NCI-H82 treated with DMSO at 0.1 percent for 48 hours (cell line): ENCODE results near the gene IMPACT.

Source experiments
- DNase-seq: peaks from one replicate; lab custom pipeline; 2025; ENCODE audit not compliant: unreplicated experiment; lab: John Stamatoyannopoulos, UW

Gene IMPACT

DNA sequence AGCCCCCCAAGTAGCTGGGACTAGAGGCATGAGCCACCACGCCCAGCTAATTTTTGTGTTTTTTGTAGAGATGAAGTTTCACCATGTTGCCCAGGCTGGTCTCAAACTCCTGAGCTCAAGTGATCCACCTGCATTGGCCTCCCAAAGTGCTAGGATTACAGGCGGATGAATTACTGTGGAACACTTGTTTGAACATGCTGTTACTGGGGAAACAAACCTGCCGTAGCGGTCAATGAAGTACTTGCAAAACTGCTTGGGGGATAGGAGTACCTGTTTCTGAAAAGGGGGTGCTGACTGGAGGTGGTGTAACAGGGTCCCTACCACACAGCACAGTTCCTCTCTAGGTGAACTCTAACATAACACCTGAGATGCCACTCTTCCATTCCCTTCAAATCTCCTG is 5.9 kb upstream of the IMPACT start:
- DNase-seq, result no peak

DNA sequence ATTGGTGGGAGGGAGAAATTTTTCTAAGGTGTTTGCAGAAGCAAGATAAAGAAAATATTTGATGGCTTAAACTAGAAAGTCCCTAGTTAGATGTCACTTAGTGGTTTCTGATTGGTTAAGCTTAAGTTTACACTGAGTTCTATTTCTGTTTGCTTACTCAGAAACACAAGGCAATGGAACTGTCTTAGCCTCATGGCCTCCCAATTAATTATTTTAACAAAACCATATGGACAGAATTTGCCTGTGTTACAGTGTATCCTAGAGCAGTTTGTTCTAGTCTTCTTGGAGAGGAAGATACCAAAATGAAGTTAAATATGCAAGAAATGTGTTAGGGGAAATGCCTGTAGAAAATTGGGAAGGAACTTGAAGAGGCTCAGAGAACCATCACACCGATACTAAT is 4.6 kb upstream of the IMPACT start:
- no peak for DNase-seq

DNA sequence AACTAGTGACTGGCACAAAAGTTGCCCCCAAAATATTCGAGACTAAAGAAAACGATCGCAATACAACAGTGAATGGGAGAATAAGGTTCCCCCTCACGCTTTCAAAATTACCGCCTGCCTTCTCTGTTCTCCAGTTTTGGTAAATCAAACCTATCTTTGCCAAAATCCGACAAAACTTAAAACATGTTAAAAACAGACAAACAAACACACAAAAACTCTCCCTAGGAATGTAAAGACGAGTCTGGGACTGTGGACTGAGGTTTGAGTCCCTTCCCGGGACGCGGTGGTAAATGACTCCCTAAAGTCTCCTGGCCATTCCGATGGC is 435 bp upstream of the IMPACT start:
- no peak for DNase-seq

DNA sequence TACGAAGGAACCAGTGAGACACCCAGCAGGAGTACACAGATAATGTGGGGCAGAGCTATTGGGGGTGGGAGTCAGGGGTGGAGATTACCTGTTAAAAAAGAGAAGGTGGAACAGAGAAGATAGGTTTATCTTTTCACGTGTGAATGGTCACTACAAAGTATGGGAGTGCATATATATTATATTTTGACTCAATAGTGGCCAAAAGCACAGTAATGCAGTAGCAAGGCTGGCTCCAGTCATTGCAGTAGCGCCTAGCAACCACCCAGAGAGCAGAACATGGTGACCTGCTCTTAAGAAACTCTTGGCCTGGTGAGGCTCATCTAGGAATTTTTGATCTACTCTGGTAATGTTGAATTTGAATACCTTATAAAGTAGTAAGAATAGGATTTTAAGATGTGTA is 1.0 kb downstream of the IMPACT start:
- no peak for DNase-seq

DNA sequence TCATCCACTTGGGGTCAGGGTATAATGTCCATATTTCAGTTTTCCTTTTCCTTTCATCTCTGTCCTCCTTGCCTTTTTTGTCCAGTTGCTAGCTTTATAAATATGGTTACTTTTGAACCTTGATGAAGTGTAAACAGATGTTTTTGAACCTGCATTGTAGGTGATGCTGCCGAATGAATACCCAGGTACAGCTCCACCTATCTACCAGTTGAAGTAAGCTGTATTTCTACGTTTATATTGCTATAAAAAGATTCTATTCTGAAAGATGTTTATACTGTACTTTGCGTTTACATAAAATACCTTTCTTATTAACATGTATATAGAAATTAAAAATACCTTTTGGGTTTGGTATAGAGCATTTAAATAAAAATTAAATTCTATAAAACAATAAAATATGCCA is 2.2 kb downstream of the IMPACT start:
- no peak for DNase-seq

DNA sequence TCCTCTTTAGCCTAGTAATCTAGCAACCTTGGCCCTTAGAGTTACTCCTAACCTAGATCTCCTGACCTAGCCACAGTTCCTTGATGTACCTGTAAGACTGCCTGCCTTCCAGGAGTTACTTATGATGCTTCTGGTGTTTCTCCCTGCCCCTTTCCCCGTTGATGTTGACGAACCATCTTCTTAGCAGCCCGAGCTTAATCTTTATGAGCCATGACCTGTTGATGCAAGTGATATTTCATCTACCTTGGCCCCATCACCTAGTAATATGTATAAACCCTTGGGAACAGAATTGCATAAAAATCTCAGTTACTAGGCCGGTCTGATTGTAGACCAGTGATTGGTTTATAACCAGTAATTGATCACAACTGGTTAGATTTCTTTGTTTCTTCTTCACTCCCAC is 2.7 kb downstream of the IMPACT start:
- DNase-seq, result no peak

DNA sequence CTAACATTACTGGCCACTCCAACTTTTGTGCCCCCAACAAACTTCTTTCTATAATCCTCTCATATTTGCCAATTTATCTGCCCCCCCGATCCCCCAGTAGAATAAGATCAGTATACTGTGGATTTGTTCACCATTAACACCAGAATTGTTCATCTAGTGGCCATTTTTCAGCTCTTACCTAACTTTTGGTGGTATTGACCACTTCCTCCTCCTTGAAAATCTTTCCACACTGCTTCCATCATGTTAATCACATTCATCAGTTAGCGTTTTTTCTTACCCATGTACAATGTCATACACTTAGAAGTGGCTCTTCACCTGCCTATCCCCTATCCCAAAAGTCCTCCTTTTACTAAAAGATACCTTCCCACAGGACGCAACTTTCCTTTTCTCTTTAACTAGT is 6.1 kb downstream of the IMPACT start:
- DNase-seq, result no peak

DNA sequence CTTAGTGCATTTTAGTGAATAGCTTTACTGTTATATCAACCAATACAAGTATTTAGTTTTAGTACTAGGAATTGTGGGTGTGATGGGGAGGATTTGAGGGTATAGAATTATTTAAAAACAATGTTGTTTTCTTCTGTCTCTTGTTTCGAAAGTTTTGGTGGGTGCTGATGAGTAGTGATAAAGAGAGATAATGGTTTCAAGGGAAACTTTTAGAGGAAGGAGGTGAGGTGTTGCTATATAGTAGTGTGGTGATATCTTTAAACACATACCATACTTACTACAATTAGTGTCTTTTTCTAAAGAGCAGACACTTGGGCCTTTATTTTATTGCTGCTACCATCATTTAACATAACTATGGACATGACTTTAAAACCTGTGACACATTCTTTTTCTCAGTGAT is 10.5 kb downstream of the IMPACT start:
- no peak for DNase-seq

DNA sequence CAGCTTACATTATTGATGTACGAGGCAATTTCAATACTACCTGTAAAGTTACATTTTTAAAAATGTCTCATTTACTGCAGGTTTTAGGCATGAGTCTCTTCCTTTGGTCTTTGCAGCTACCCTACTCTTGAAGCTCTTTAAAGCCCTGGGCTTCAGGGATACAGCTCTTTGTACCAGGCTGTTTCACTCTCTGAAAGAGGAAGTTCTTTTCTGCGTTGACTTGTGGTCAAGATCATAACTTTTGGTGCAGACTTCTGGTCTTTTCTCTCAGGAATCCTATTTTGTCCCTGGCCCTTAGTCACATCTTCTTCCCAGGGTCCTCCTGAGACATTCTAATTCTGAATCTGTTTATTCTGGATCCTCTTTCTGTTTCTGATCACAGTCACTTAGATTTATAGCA is 17.4 kb downstream of the IMPACT start:
- DNase-seq, result no peak

DNA sequence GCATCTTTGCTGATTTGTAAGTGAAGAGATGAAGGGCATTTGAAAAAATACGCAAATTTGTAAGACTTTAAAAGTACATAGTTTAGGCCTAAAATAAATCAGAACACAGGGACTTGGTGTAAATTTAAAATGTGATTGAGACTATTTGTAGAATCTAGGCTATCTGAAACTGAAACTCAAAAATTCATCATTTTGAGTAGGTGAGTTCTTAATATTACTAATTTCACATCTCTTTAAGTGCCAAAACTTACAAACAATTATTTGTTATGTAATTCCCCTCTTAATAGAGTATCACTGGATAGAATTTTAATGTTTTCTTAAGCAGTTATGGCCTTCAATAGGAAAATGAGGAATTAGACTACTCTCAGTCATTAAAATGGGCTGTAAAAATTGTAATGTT is 20.0 kb downstream of the IMPACT start:
- DNase-seq, result no peak

DNA sequence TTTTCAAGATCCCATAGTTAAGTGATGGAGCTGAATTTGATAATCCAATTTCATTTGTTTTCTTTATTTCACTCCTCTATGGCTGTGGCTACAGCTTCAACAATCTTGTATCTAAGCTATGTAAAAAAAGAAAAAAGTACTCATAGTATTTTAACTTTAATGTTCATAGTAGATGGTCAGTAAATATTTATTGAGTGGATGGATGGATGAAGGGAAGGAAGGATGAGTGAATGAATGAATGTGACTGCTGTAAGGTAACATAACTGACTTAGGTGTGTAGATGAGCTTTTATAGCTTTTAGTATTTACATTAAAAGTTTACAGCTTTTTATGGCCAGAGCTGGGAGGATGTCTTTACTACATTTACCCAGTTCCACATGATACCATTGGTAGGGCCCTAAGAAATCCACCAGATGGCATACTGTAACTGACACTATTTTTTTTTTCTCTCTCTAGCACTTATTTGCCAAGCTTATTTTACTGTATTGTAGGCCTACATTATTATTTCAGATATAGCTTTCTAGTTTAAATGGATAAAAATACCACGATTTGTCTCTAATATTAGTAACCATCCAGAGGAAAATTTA is 20.6 kb downstream of the IMPACT start:
- no peak for DNase-seq

DNA sequence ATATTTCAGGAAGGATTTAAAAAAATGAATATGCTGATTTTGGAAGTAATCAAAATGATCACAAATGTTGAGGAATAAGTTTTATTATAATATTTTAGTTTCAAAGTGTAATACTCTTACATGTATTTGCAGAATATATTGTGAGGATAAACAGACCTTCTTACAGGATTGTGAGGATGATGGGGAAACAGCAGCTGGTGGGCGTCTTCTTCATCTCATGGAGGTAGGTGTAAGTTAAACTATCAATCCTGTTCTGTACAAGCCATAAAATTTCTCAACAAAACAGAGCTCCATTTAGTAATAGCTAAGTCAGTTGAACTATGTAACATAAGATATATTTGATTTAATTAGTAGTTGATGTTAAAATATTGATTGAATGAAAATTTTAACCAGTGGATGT is 21.5 kb downstream of the IMPACT start:
- DNase-seq, result no peak

DNA sequence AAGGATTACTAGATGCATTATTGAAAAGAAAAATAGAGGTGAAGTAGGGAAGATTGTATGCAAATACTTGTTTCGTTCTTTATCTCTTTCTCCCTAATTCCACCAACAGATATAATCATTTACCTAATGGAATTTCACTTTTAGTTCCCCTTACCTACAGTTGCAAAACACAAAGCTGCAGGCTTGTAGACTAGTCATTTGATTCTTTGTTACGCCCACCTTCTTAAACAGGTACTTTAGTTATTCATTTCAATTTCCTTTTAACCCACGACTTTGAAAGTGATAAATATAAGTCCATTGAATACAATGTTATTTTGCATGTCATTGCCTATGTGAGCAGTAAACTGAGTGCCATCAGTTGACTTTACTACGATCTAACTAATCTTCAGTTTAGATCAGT is 30.1 kb downstream of the IMPACT start:
- no peak for DNase-seq

DNA sequence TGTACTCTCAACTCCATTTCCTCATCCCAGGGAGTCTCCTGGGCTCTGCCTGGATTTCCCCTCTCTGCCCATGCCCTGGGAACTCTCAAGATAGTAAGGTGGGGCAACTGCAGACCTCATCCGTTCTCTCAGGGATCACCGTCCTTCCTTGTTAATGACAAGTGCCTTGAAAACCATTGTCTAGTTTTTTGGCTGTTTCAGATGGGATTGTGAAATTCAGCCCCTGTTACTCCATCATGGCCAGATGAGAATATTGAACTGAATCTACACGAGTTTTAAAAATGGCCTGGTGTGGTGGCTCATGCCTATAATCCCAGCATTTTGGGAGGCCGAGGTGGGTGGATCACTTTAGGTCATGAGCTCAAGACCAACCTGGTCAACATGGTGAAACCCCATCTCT is 33.3 kb downstream of the IMPACT start:
- DNase-seq, result no peak

DNA sequence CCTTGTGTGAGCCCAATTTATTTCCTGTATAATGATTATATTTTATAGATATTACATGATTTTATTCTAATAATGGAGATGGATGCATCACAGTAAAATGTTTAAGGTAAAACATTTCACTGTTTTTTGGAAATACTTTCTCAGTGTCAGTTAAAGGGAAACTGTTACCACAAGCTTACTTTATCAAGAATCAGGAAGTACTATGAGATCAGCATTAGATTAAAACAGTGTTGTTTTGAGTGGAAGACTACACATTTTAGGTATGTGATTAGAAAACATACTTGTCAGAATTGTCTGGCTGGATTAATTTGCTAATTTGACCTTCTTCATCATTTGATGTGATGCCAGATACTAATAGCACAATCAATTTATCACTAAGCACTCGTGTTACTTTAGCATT is 33.9 kb downstream of the IMPACT start, which contains the start of gene HRH4:
Gene HRH4, plus strand, starts transcription at position 250 of the 400 bp plus-strand sequence. Its CDS starts 92 bp downstream, at position 342.
- DNase-seq, result no peak

DNA sequence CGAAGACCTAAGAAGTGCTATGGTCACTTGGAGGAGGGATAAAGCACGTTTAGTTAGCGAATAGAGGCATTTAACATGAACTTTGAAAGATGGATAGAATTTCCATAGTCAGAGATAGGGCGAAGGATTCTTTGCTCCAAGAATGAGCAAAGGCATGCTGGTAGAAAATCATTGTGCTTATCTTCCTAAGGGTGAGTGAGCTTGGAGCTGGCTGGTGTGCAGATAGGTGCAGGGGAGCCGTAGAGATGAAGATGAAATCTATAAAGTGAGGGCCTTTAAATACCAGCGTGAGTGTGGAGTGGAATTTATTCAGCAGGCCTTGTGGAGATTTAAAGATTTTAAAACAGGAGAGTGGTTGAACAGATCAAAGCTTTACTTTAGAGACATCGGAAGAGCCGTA is 35.5 kb downstream of the IMPACT start:
- DNase-seq, result no peak

DNA sequence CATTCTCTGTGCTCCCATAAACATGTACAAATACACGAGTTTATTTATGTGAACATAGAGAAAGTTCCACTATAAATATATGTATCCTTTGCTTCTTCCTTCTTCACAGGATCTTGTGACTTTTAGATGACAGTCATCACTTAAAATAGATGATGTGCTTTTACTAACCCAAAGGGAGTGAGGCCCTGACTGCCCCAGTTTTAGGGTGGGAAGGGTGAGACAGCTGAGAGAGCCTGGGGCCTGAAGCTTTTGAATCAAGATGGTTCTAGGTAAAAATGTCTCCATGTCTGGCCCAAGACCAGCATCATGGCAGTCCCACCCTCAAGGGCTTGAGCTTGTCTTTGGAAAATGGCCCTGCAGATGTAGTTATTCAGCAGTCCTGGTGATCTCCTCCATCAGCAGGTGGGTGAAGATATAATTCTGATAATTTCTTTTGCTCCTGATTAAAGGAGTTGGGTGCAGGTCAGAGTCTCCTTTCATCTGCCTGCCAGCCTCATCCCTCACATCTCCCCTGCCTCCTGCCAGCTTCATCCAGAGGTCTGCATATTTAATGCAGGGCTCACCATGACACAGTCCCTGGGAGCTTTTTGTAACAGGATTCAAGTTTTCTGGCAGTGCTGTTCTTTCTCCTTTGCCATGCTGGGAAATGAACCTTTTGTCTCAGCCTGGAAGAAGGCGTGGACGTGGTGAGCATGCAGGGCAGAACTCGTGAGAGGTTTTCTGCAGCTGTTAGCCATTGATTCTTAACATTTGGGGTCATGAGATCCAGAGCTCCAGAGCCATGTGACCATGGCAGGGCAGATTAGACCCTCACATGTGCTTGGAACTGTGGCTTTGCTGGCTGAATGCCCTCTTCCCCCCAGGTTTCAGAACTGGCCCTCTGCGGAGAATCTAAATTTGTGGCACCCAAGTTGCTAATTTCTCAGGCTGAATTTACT is 36.6 kb downstream of the IMPACT start:
- DNase-seq, result no peak

DNA sequence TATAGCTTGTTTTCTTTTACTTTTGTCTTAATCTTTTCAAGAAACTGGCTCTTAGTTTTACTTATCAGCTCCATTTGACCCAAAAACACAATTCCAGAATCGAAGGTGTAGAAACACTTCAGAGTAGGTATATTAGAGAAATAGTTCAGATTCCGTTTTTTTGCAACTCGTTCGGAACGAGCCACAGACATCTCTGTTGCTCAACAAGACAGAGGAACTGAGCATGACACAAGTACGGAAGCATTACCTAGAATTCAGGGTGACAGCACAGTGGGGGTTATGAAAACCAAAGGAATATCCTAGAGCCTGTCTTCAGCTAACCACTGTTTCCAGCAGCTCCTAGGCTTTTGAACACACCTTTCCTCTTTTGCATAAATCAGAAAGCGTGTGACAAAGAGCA is 39.0 kb downstream of the IMPACT start:
- DNase-seq, result no peak

DNA sequence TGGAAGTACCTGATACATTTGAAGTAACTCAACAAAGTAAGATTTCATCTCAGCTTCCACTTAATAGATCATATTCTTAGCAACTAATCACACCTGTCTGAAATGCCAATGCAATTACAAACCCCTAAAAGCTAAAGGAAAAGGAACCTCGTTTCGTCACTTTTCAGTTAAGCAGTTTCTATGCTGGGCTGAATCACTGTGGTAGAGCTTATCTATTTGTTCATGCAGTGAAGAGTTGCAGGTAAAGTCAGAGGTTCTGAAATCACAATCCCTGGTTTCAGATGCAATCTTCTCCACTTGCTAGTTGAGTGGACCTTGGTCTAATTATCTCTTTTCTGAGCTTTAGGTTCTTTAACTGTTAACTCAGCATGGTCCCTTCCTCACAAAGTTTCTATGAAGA is 40.3 kb downstream of the IMPACT start:
- DNase-seq, result no peak

DNA sequence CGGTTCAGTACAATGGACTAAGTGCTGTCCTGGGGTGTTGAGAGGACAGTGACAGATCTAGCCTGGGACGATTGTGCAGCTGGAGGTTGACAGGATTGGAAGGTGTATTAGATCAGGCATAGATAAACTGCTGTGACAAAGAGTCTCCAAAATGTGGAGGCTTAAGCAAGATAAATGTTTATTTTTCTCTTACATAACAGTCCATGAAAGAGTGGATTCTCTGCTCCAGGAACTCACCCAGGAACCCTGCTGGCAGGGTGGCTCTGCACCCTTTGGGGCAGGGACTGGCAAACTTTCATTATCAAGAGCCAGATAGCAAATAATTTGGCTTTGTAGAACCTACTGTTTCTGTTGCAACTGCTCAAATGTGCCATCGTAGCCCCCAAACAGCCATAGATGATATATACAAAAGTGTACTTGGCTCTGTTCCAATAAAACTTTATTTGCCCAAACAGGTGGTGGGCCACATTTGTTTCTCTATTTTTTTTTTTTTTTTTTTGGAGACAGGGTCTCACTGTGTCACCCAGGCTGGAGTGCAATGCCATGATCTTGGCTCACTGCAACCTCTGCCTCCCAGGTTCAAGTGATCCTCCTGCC is 43.6 kb downstream of the IMPACT start:
- DNase-seq, result no peak

DNA sequence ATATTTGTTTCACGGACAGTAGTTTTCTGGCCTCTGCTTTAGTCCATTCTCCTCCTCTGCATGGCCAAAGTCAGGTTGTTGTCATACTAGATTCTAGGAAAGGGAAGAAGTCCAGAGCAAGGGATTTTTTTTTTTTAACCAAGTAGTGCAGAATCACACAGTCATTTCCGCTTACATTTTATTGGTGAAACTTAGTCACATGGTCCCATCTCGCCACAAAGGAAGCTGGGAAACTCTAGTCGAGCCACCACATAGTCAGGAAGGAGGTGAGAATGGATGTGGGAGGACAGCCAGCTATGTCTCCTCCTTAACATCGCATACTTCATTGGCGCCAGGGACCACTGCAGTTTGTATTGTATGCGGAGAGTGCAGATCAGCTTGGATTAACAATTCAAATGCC is 44.3 kb downstream of the IMPACT start:
- DNase-seq, result no peak

DNA sequence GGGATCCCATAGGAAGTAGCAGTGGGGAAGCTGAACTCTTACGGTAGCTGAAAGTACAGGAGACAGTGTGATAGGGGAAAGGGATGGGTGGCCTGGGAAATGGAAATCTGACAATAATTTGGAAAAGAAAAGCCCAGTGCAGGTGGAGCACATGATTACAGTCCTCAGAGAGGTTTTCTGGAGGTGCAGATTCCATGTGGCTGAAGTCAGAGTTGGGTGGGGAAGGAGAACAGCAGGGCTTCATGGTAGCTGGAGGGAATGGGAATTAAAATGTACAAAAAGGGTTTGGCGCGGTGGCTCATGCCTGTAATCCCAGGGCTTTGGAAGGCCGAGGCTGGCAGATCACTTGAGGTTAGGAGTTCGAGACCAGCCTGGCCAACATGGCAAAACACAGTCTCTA is 46.1 kb downstream of the IMPACT start:
- no peak for DNase-seq
